Activated naive CD8-positive, alpha-beta T cell treated with anti-CD3 and anti-CD28 coated beads, Interleukin-2, amount 10 ng/mL, durations not matched to agents 7 days and 5 days (primary cell): Measurements from ENCODE around the gene SORCS2. TPM values are rescaled to one million over a fixed set of nuclear protein-coding genes. Genes with fewer than 3 reads are reported as not detected.

Experiments
- ATAC-seq: fragments of 150-1000 bp; cut with Tn5 transposase; one replicate; pipeline ENCODE4 v1.10.0; 2021; ENCODE audit warnings: low read depth, moderate library complexity
- POLR2A ChIA-PET: fragments of 350-600 bp; sonication (Branson Sonifier 250); formaldehyde crosslinking; loops from one replicate; lab custom pipeline; 2021; ENCODE audit warnings: antibody characterized with exemption; lab: Charles Lee
- DNase-seq: peaks from one replicate; pipeline ENCODE4 v3.0.0; 2021
- H3K27ac Mint-ChIP-seq: one replicate; pipeline ENCODE4 v1.8.0; 2022; ENCODE audit warnings: mild to moderate bottlenecking, mixed read lengths
- H3K27me3 Mint-ChIP-seq: one replicate; pipeline ENCODE4 v1.8.0; 2022; ENCODE audit warnings: mild to moderate bottlenecking, moderate library complexity, mixed read lengths
- H3K36me3 Mint-ChIP-seq: one replicate; pipeline ENCODE4 v1.8.0; 2021; ENCODE audit warnings: mild to moderate bottlenecking, mixed read lengths
- H3K4me1 Mint-ChIP-seq: one replicate; pipeline ENCODE4 v1.8.0; 2021; ENCODE audit warnings: mixed read lengths
- H3K4me3 Mint-ChIP-seq: one replicate; pipeline ENCODE4 v1.8.0; 2022; ENCODE audit warnings: mild to moderate bottlenecking, moderate library complexity, mixed read lengths
- H3K9me3 Mint-ChIP-seq: one replicate; pipeline ENCODE4 v1.8.0; 2021; ENCODE audit warnings: mixed read lengths
- total RNA-seq, 2 experiments: library from RNA; stranded (reverse); gene quantifications; one replicate each; pipeline ENCODE4 v1.2.3, GENCODE V29; 2021

The SORCS2 gene
- total RNA-seq, 2 experiments from 2014 or later = not detected

DNA sequence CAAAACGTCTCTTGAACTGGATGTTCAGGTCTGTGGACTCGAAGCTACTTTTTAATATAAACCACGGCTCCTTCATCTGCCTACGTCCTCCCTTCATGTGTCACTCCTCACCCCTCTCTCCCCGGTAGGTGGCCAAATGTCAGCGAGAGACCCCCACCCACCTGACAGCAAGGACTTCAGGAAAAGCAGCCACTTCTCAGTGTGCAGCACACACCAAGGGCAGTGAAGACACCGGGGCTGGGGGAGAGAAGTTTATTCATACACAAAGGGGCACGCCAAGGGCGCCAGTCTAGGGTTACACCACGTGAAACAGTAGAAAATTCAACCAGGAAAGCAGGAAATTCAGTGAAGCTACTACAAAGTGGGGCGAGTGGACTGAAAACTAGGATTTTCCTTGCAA lies 566.1 kb downstream of the SORCS2 start:
- Mint-ChIP-seq H3K27ac (no peak overlapping the region), H3K36me3 (no peaks in the 10 kb centered on the region), H3K4me3 (no peak overlapping the region), H3K4me1 (peaks cover 10% of the 10 kb centered on the region), H3K9me3 (no peaks in the 10 kb centered on the region), H3K27me3 (no peaks in the 10 kb centered on the region)
- ATAC-seq = no peak
- POLR2A ChIA-PET = no interaction called here
- no peak for DNase-seq

DNA sequence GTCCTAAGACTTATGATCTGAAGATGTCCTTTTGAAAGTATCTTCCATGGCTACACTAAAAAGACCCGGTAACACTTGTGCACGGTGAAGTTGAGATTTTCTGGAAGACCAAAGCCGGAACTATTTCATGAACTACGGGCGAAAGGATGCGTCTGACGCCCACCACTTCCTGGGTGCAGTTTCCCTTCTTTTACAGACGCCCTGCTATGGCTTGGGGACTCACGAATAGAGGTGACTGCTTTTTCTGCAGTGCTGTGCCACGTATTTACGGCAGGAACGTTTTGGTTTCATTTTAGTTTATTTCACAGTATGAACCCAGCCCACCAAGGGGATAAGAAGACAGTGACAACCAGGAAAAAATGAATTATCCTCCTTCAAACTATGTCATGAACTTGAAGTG lies 566.9 kb downstream of the SORCS2 start:
- H3K9me3 Mint-ChIP-seq = no peaks in the 10 kb centered on the region

GRCh38 chr4:7759635-7760034 lies 567.3 kb downstream of the SORCS2 start:
- Mint-ChIP-seq H3K27ac (peak overlapping the region; percentile 92), H3K4me1 (peaks cover 10% of the 10 kb centered on the region), H3K27me3 (no peaks in the 10 kb centered on the region), H3K4me3 (peak overlapping the region; percentile 77), H3K36me3 (no peaks in the 10 kb centered on the region), H3K9me3 (no peaks in the 10 kb centered on the region)
- no peak for ATAC-seq
- DNase-seq = no peak
- POLR2A ChIA-PET = no interaction called here

More for the DNA sequence above, 566.9 kb downstream of the SORCS2 start:
- Mint-ChIP-seq H3K27ac (peak overlapping the region; percentile 92), H3K4me3 (peak overlapping the region; percentile 77), H3K4me1 (peaks cover 10% of the 10 kb centered on the region), H3K27me3 (no peaks in the 10 kb centered on the region), H3K36me3 (no peaks in the 10 kb centered on the region)
- DNase-seq (no peak), ATAC-seq (peak; percentile 86)
- POLR2A ChIA-PET = no interaction called here

- DNase-seq (no peak), ATAC-seq (no peak)
- POLR2A ChIA-PET = no interaction called here
- H3K4me3 Mint-ChIP-seq = peak overlapping the region; percentile 32
- H3K27ac Mint-ChIP-seq = peak overlapping the region; percentile 92
- no peaks in the 10 kb centered on the region for H3K27me3 Mint-ChIP-seq
- no peaks in the 10 kb centered on the region for H3K36me3 Mint-ChIP-seq
- H3K4me1 Mint-ChIP-seq = peaks cover 10% of the 10 kb centered on the region
- no peaks in the 10 kb centered on the region for H3K9me3 Mint-ChIP-seq
Measured at GRCh38 chr4:7760228-7760627, 567.9 kb downstream of the SORCS2 start.

- no peaks in the 10 kb centered on the region for H3K27me3 Mint-ChIP-seq
- ATAC-seq (no peak), DNase-seq (no peak)
- no peak overlapping the region for H3K27ac Mint-ChIP-seq
- H3K36me3 Mint-ChIP-seq = no peaks in the 10 kb centered on the region
- no peak overlapping the region for H3K4me3 Mint-ChIP-seq
- POLR2A ChIA-PET = no interaction called here
- H3K9me3 Mint-ChIP-seq = no peaks in the 10 kb centered on the region
- peaks cover 10% of the 10 kb centered on the region for H3K4me1 Mint-ChIP-seq
Measured at GRCh38 chr4:7760706-7761105, 568.4 kb downstream of the SORCS2 start.

DNA sequence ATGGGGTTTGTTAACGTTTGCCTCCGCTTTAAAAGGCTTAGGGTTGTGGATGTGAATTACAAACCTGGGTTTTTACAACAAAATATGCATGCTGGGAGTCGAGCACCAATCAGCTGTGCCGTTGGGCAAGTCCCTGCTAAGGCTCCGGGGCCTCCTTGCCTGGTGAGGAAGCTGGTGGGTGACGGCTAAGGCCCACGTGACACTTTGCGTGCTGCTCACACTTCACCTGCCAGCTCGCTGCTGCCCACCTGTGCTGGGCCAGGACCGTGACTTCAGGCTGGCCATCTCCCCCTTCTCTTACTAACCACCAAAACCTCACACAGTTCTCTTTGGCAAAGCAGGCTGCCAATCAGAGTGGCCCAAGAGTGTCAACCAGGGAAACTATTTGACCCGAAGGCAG lies 569.0 kb downstream of the SORCS2 start:
- no peaks in the 10 kb centered on the region for H3K27me3 Mint-ChIP-seq
- H3K4me1 Mint-ChIP-seq = peaks cover 10% of the 10 kb centered on the region
- POLR2A ChIA-PET = no interaction called here
- no peak for ATAC-seq
- no peaks in the 10 kb centered on the region for H3K9me3 Mint-ChIP-seq
- DNase-seq = no peak
- no peak overlapping the region for H3K27ac Mint-ChIP-seq
- H3K4me3 Mint-ChIP-seq = no peak overlapping the region
- H3K36me3 Mint-ChIP-seq = no peaks in the 10 kb centered on the region

GRCh38 chr4:7761720-7762119 lies 569.4 kb downstream of the SORCS2 start:
- ATAC-seq (peak; percentile 37), DNase-seq (peak; percentile 50)
- H3K4me1 Mint-ChIP-seq = peaks cover 10% of the 10 kb centered on the region
- no peak overlapping the region for H3K4me3 Mint-ChIP-seq
- POLR2A ChIA-PET = interaction anchor here (1.3 kb wide), 1 partner anchor 41 kb away, joined by 4 read pairs; no protein-coding TSS in a partner anchor
- H3K36me3 Mint-ChIP-seq = no peaks in the 10 kb centered on the region
- H3K27me3 Mint-ChIP-seq = no peaks in the 10 kb centered on the region
- no peaks in the 10 kb centered on the region for H3K9me3 Mint-ChIP-seq
- no peak overlapping the region for H3K27ac Mint-ChIP-seq

DNA sequence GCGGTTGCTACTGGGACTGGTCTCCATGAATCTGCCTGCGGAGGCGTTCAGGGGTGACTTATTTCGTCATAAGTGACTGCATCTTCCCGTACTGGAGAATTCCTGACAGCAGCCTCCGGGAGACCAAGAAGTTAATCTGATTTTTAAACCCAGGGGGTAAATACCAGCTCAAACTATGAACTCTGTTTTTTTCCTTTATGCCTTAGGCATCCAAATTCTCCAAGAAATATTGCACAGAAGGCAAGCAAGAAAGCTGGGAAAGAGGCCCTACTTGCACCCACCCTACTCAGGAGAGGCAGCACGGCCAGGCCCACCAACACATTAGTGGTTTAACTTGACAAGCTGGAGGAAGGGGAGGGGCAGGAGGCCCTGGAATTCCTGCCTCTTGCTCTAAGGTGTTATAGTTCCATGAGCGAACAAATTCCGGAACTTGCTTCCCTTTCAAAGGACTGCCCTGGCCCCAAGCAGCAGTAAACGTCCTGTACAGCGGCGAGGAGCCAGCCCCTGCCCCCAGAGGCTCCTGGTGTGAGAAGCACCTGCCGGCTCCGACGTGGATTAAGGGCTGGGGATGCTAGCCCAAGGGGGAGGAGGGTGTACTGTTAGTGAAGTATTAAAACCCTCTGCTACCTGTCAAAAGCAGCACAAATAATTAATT lies 570.2 kb downstream of the SORCS2 start:
- ATAC-seq (no peak), DNase-seq (no peak)
- Mint-ChIP-seq H3K27ac (no peak overlapping the region), H3K4me3 (no peak overlapping the region), H3K36me3 (no peaks in the 10 kb centered on the region), H3K9me3 (no peaks in the 10 kb centered on the region), H3K27me3 (no peaks in the 10 kb centered on the region), H3K4me1 (peaks cover 10% of the 10 kb centered on the region)
- POLR2A ChIA-PET = interaction anchor here (1.3 kb wide), 1 partner anchor 40 kb away, joined by 4 read pairs; no protein-coding TSS in a partner anchor

GRCh38 chr4:7763106-7763505 lies 570.8 kb downstream of the SORCS2 start:
- no peak overlapping the region for H3K27ac Mint-ChIP-seq
- no peak overlapping the region for H3K4me3 Mint-ChIP-seq
- H3K27me3 Mint-ChIP-seq = no peaks in the 10 kb centered on the region
- no peaks in the 10 kb centered on the region for H3K36me3 Mint-ChIP-seq
- no peaks in the 10 kb centered on the region for H3K9me3 Mint-ChIP-seq
- ATAC-seq (no peak), DNase-seq (no peak)
- H3K4me1 Mint-ChIP-seq = peaks cover 10% of the 10 kb centered on the region
- POLR2A ChIA-PET = no interaction called here

DNA sequence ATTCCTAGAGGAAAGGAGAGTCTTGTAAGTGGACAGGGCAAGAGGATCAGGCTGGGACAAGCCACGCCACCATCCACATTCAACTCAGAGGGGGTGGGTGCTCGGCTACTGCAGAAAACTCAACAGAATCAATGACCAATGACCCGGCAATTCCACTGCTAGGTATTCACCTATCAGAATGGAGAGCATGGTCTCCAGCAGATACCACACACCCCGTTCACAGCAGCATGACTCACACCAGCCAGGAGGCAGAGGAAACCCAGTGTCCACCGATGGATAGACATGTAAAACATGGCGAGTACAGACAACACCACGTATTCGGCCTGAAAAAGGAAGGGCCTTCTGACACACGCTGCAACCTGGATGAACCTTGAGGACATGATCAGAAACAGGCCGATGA lies 571.5 kb downstream of the SORCS2 start:
- Mint-ChIP-seq H3K4me1 (peaks cover 10% of the 10 kb centered on the region), H3K27ac (no peak overlapping the region)

DNA sequence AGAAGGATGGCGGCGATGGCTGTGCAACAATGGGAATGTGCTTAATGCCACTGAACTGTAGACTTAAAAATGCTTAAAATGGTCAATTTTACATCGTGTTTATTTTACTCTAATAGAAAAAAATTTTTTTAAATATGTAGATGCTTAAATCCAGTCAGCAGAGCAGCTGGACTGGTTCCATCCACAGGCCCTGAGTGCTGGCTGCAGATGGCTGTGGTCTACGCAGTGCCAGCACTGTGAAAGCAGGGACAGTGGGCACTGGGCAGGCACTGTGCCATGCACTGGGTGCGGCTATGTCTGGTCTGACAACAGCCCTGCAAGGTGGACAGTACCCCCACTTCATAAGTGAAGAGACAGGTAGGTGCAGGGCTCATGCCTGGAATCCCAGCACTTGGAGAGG lies 572.1 kb downstream of the SORCS2 start:
- DNase-seq (no peak), ATAC-seq (no peak)
- Mint-ChIP-seq H3K36me3 (no peaks in the 10 kb centered on the region), H3K27ac (no peak overlapping the region), H3K4me3 (no peak overlapping the region), H3K27me3 (no peaks in the 10 kb centered on the region), H3K9me3 (no peaks in the 10 kb centered on the region), H3K4me1 (peaks cover 6% of the 10 kb centered on the region)
- POLR2A ChIA-PET = no interaction called here

More for the DNA sequence above, 571.5 kb downstream of the SORCS2 start:
- Mint-ChIP-seq H3K36me3 (no peaks in the 10 kb centered on the region), H3K27me3 (no peaks in the 10 kb centered on the region), H3K4me3 (no peak overlapping the region), H3K9me3 (no peaks in the 10 kb centered on the region)
- POLR2A ChIA-PET = no interaction called here
- no peak for ATAC-seq
- DNase-seq = no peak

GRCh38 chr4:7765666-7766065 lies 573.3 kb downstream of the SORCS2 start:
- peaks cover 8% of the 10 kb centered on the region for H3K4me1 Mint-ChIP-seq
- no peaks in the 10 kb centered on the region for H3K36me3 Mint-ChIP-seq
- ATAC-seq (no peak), DNase-seq (no peak)
- H3K27me3 Mint-ChIP-seq = no peaks in the 10 kb centered on the region
- no peak overlapping the region for H3K27ac Mint-ChIP-seq
- POLR2A ChIA-PET = no interaction called here
- no peaks in the 10 kb centered on the region for H3K9me3 Mint-ChIP-seq
- no peak overlapping the region for H3K4me3 Mint-ChIP-seq

DNA sequence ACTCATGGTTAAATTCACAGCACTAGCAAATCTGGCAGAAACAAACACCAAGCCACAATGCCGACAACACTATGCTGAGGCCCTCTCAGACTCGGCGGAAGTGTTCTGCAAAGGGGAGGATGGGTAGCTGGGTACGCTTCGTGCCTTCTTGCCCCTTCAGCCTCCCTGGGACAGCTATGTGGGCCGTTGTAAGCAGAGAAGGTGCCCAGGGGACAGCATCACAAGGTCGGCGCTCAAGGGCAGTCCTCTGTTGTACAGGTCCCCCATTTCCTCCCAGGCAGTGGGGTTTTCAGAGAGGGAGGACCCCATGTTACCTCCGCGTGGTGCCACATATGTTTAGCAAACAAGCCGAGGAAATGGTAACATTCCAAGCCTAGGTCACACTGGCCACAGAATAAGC lies 573.7 kb downstream of the SORCS2 start:
- H3K27ac Mint-ChIP-seq = no peak overlapping the region
- no peak for DNase-seq
- H3K27me3 Mint-ChIP-seq = no peaks in the 10 kb centered on the region
- H3K4me1 Mint-ChIP-seq = peaks cover 12% of the 10 kb centered on the region
- H3K36me3 Mint-ChIP-seq = no peaks in the 10 kb centered on the region
- no peak overlapping the region for H3K4me3 Mint-ChIP-seq
- no peaks in the 10 kb centered on the region for H3K9me3 Mint-ChIP-seq
- POLR2A ChIA-PET = no interaction called here
- no peak for ATAC-seq

GRCh38 chr4:7766661-7767345 lies 574.5 kb downstream of the SORCS2 start:
- Mint-ChIP-seq H3K4me3 (no peak overlapping the region), H3K9me3 (no peaks in the 10 kb centered on the region), H3K27ac (no peak overlapping the region), H3K36me3 (no peaks in the 10 kb centered on the region), H3K27me3 (no peaks in the 10 kb centered on the region), H3K4me1 (peaks cover 15% of the 10 kb centered on the region)
- POLR2A ChIA-PET = no interaction called here
- ATAC-seq = no peak
- no peak for DNase-seq
